GM13977 (cell line): ENCODE results near the gene ACKR1.

Source experiments
- DNase-seq: peaks from one replicate; pipeline ENCODE4 v3.0.0; 2012; ENCODE audit warnings: low spot score
- CTCF ChIP-seq: IDR thresholded peaks from 2 replicates; pipeline ENCODE4 v1.5.1; 2012; ENCODE audit warnings: mild to moderate bottlenecking, control low read depth; ENCODE audit not compliant: insufficient read depth; ENCODE audit errors: extremely low read depth, missing control alignments
- in situ Hi-C: fragments of 300-500 bp; cut with MboI; formaldehyde crosslinking; loops from one replicate; pipeline ENCODE4 v1.12.0; 2022; ENCODE audit warnings: low sequenced_read_pairs, low pct_unique_long_range_greater_than_20kb, mixed read lengths, inconsistent platforms; ENCODE audit not compliant: unreplicated experiment

Gene ACKR1

GRCh38 chr1:159247266-159247665 lies 42.6 kb downstream of the ACKR1 start:
- no peak for TF ChIP-seq CTCF
- in situ Hi-C loops, result no loop called here
- DNase-seq, result no peak

- DNase-seq, result no peak
- in situ Hi-C loops, result no loop called here
- no peak for TF ChIP-seq CTCF
These were observed 43.6 kb downstream of the ACKR1 start for GRCh38 chr1:159248311-159248710.

- DNase-seq, result no peak
- TF ChIP-seq CTCF, result no peak
These were observed 46.1 kb downstream of the ACKR1 start for GRCh38 chr1:159250638-159251216.

More at GRCh38 chr1:159250638-159251216, 46.1 kb downstream of the ACKR1 start:
- in situ Hi-C loops, result no loop called here
